Vagina (tissue), 2 donors: ENCODE measurements around the gene PALLD.

Source experiments
- CTCF ChIP-seq, 3 experiments: fragments of 450-650 bp in 2 of 3; fragments of 200-600 bp in 1 of 3; sonication (generic) in 1 of 3; IDR thresholded peaks; one replicate each; pipeline ENCODE4 v1.5.1; 2017 to 2019; ENCODE audit warnings: antibody characterized with exemption in 3 of 3, mild to moderate bottlenecking in 2 of 3, moderate library complexity in 2 of 3
- POLR2A ChIP-seq, 2 donors: fragments of 450-650 bp; IDR thresholded peaks; one replicate each; pipeline ENCODE4 v1.6.1; 2017; ENCODE audit warnings: antibody characterized with exemption in 2 of 2, mild to moderate bottlenecking in 2 of 2, moderate library complexity in 2 of 2
- POLR2AphosphoS5 ChIP-seq, 2 donors: sonication (generic); formaldehyde crosslinking; IDR thresholded peaks; one replicate each; pipeline ENCODE4 v1.9.0; 2017; ENCODE audit warnings: antibody characterized with exemption in 2 of 2, mild to moderate bottlenecking in 2 of 2, low read depth in 1 of 2; ENCODE audit not compliant: insufficient read depth in 1 of 2

- TF ChIP-seq CTCF (IDR thresholded peaks at IDR 0.05) (no peak), POLR2AphosphoS5 (IDR thresholded peaks at IDR 0.05; ENCODE audit: insufficient read depth in 1 of 2, low read depth in 1 of 2) (no peak), POLR2A (IDR thresholded peaks at IDR 0.05) (no peak)
Measured at GRCh38 chr4:168722391-168722790, 225.5 kb downstream of the PALLD start.
